Upper lobe of right lung (tissue), 1 donor: ENCODE data around the gene TNRC6C. TPM values are rescaled to one million over a fixed set of nuclear protein-coding genes. Genes with fewer than 3 reads are reported as not detected.

Source experiments
- ATAC-seq: fragments of 200-7000 bp; cut with Tn5 transposase; one replicate; pipeline ENCODE4 v1.9.1; 2020; ENCODE audit warnings: mild to moderate bottlenecking, moderate library complexity
- DNase-seq: peaks from one replicate; pipeline ENCODE4 v3.0.0-alpha.2; 2020
- H3K27ac ChIP-seq: fragments of 200-600 bp; one replicate; pipeline ENCODE4 v1.8.0; 2022
- H3K27me3 ChIP-seq: fragments of 200-600 bp; one replicate; pipeline ENCODE4 v1.8.0; 2022; ENCODE audit warnings: mild to moderate bottlenecking
- H3K36me3 ChIP-seq: fragments of 200-600 bp; one replicate; pipeline ENCODE4 v1.8.0; 2022
- H3K4me1 ChIP-seq: fragments of 200-600 bp; one replicate; pipeline ENCODE4 v1.8.0; 2022
- H3K4me3 ChIP-seq: fragments of 200-600 bp; one replicate; pipeline ENCODE4 v1.8.0; 2022; ENCODE audit warnings: mild to moderate bottlenecking
- H3K9me3 ChIP-seq: fragments of 200-600 bp; one replicate; pipeline ENCODE4 v1.8.0; 2022
- CTCF ChIP-seq: fragments of 200-600 bp; IDR thresholded peaks from one replicate; pipeline ENCODE4 v1.8.0; 2022; ENCODE audit warnings: antibody characterized with exemption
- intact Hi-C: fragments of 100-400 bp; cut with DNase I; formaldehyde crosslinking; loops from one replicate; pipeline ENCODE4 v1.11.0; 2022
- total RNA-seq: library from RNA; stranded (reverse); fragmentation: NEBNext Ultra II Directional; extraction: Animal tissue kit (Norgen Biotek cat#: 25700); gene quantifications from one replicate; pipeline ENCODE4 v1.2.1, GENCODE V29; 2021
- donor health status: DM: no; HTN: yes; CAD: no; lungs with severe emphysema.

The TNRC6C gene
- total RNA-seq, 1 donor from 2014 or later, result 21.7 TPM

GRCh38 chr17:78109489-78109761 is 150.9 kb downstream of the TNRC6C start:
- H3K36me3 ChIP-seq, result peaks cover 61% of the 10 kb centered on the region
- intact Hi-C loops, result no loop called here

DNA sequence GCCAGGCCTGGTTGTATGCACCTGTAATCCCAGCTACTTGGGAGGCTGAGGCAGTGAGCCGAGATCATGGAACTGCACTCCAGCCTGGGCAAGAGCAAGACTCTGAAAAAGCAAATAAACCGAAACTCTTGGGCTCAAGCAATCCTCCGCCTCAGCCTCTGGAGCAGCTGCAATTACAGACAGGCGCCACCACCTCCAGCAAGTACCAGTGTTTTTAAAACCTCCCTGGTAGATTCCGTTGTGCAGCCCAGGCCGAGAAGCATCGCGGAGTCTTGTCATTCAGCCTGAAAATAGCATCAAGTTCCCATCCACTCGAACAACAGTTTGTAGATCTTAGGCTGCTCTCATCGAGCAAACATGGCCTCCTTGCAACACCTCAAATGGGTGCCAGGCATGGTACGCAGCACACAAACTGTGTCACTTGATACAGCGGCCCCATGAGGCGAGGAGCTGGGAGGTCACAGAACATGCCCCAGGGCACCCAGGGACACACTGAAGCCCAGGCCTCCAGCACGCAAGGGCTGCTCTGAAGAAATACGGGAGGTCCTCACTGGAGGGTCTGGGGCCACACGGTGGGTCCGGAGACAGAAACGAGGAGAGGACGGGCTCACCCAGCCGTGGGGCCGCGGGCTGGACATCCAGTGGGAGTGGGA is 152.0 kb downstream of the TNRC6C start:
- intact Hi-C loops, result loop anchor here (10.0 kb wide), 1 partner anchor 64 kb away; no protein-coding TSS in a partner anchor
- ATAC-seq, result no peak
- Histone ChIP-seq H3K4me3 (no peak overlapping the region), H3K9me3 (no peaks in the 10 kb centered on the region), H3K27ac (no peak overlapping the region), H3K27me3 (no peaks in the 10 kb centered on the region), H3K36me3 (peaks cover 53% of the 10 kb centered on the region), H3K4me1 (peaks cover 6% of the 10 kb centered on the region)
- DNase-seq, result no peak
- no peak for TF ChIP-seq CTCF

More at GRCh38 chr17:78109489-78109761, 150.9 kb downstream of the TNRC6C start:
- DNase-seq, result no peak
- Histone ChIP-seq H3K9me3 (no peaks in the 10 kb centered on the region), H3K27me3 (no peaks in the 10 kb centered on the region), H3K4me3 (no peak overlapping the region), H3K4me1 (peaks cover 6% of the 10 kb centered on the region), H3K27ac (no peak overlapping the region)
- no peak for ATAC-seq
- no peak for TF ChIP-seq CTCF

- TF ChIP-seq CTCF, result no peak
- Histone ChIP-seq H3K27me3 (no peaks in the 10 kb centered on the region), H3K4me3 (no peak overlapping the region), H3K9me3 (no peaks in the 10 kb centered on the region), H3K4me1 (peaks cover 6% of the 10 kb centered on the region), H3K36me3 (peaks cover 53% of the 10 kb centered on the region), H3K27ac (no peak overlapping the region)
- DNase-seq, result no peak
- intact Hi-C loops, result loop anchor here (10.0 kb wide), 1 partner anchor 64 kb away; no protein-coding TSS in a partner anchor
- ATAC-seq, result no peak
Observed at GRCh38 chr17:78111016-78111726, 152.7 kb downstream of the TNRC6C start.

DNA sequence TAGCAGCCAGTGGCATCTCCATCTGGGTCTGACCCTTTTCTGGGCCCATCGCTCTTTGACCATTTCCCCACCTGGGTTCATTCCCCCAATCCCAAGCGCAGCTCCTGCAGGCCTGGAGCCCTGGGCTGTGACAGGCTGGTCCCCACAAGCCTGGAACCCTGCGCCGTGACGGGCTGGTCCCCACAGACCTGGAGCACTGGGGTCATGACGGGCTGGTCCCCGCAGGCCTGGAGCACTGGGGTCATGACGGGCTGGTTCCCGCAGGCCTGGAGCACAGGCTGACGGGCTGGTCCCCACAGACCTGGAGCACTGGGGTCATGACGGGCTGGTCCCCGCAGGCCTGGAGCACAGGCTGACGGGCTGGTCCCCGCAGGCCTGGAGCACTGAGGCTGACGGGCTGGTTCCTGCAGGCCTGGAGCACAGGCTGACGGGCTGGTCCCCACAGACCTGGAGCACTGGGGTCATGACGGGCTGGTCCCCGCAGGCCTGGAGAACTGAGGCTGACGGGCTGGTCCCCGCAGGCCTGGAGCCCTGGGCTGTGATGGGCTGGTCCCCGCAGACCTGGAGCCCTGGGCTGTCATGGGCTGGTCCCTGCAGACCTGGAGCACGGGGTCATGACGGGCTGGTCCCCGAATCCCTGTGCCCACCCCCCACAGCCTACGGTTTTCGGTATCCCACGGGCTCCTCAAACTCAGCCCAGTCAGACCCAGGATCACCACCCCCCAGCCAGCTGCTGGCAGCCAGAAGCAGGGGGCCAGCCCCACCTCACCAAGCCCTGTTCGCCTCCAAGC is 153.4 kb downstream of the TNRC6C start:
- H3K36me3 ChIP-seq, result peaks cover 52% of the 10 kb centered on the region
- no peak for ATAC-seq
- no peak overlapping the region for H3K27ac ChIP-seq
- no peak overlapping the region for H3K4me3 ChIP-seq
- peaks cover 6% of the 10 kb centered on the region for H3K4me1 ChIP-seq
- intact Hi-C loops, result loop anchor here (10.0 kb wide), 1 partner anchor 63 kb away; no protein-coding TSS in a partner anchor
- no peaks in the 10 kb centered on the region for H3K9me3 ChIP-seq
- no peak for TF ChIP-seq CTCF
- H3K27me3 ChIP-seq, result no peaks in the 10 kb centered on the region
- DNase-seq, result no peak

GRCh38 chr17:78112518-78113471 is 154.3 kb downstream of the TNRC6C start:
- no peaks in the 10 kb centered on the region for H3K27me3 ChIP-seq
- peaks cover 6% of the 10 kb centered on the region for H3K4me1 ChIP-seq
- peaks cover 50% of the 10 kb centered on the region for H3K36me3 ChIP-seq
- peak; percentile 100 for TF ChIP-seq CTCF
- peak overlapping the region; percentile 11 for H3K27ac ChIP-seq
- DNase-seq (peak; percentile 89), ATAC-seq (peak; percentile 87)
- intact Hi-C loops, result loop anchor here (10.0 kb wide), 1 partner anchor 62 kb away; no protein-coding TSS in a partner anchor
- no peaks in the 10 kb centered on the region for H3K9me3 ChIP-seq
- no peak overlapping the region for H3K4me3 ChIP-seq
